Chondrocyte (in vitro differentiated cells): ENCODE data around the gene GCH1. TPM values are rescaled to one million over a fixed set of nuclear protein-coding genes. Genes with fewer than 3 reads are reported as not detected.
"Not testable (repeated sequence)": the region's sequence is repeated elsewhere in the genome, so short reads cannot be mapped to it uniquely, and the experiment has no call there.

Experiments used
- DNase-seq: peaks from one replicate; pipeline ENCODE4 v3.0.0; 2021; ENCODE audit warnings: mixed read lengths, low spot score
- H3K27ac Mint-ChIP-seq: one replicate; pipeline ENCODE4 v1.8.0; 2021; ENCODE audit warnings: mild to moderate bottlenecking, moderate library complexity, mixed read lengths; ENCODE audit not compliant: unreplicated experiment
- H3K27me3 Mint-ChIP-seq: 2 replicates; pipeline ENCODE4 v1.8.0; 2021; ENCODE audit warnings: low read depth, mixed read lengths
- H3K36me3 Mint-ChIP-seq: 2 replicates; pipeline ENCODE4 v1.8.0; 2021; ENCODE audit warnings: low read depth, mixed read lengths
- H3K4me1 Mint-ChIP-seq: 2 replicates; pipeline ENCODE4 v1.8.0; 2021; ENCODE audit warnings: low read depth, mild to moderate bottlenecking, mixed read lengths
- H3K4me3 Mint-ChIP-seq: one replicate; pipeline ENCODE4 v1.8.0; 2021; ENCODE audit warnings: mild to moderate bottlenecking, moderate library complexity, mixed read lengths; ENCODE audit not compliant: unreplicated experiment
- H3K9me3 Mint-ChIP-seq: 2 replicates; pipeline ENCODE4 v1.8.0; 2021; ENCODE audit warnings: low read depth, mixed read lengths
- total RNA-seq: library from RNA; stranded (reverse); gene quantifications from 3 replicates; pipeline ENCODE4 v1.2.1, GENCODE V29; 2021
- TF ChIP-seq, protein P1 (sequence below): fragments of 200-600 bp; sonication (generic); IDR thresholded peaks from 2 replicates; pipeline ENCODE4 v1.5.0; 2021; ENCODE audit warnings: antibody characterized with exemption, mild to moderate bottlenecking, moderate library complexity

The GCH1 gene
- total RNA-seq, 1 donor from 2014 or later, result 0.95 TPM

DNA sequence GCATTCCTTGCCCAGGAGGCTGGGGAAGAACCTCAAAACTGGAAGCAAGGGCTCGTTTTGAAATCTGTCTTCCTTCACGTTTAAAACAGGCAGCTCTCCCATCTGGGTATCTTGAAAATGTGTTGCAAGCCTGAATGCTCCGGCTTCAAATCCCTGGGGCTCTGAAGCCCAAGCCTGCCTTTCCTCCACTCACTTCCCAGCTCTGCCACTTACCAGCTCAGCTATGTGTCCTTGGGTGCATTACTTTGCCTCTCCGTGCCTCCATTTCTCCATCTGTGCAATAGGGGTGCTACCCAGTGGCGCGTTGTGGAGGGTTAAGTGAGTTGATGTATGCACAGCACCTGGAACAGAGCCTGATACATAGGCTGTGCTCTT is 97.6 kb downstream of the GCH1 start:
- Mint-ChIP-seq H3K27ac (no peak overlapping the region), H3K4me3 (no peak overlapping the region), H3K36me3 (peaks cover 3% of the 10 kb centered on the region), H3K9me3 (peaks cover 15% of the 10 kb centered on the region), H3K27me3 (peaks cover 6% of the 10 kb centered on the region), H3K4me1 (peaks cover 8% of the 10 kb centered on the region)
- no peak for DNase-seq
- TF ChIP-seq, protein P1, sequence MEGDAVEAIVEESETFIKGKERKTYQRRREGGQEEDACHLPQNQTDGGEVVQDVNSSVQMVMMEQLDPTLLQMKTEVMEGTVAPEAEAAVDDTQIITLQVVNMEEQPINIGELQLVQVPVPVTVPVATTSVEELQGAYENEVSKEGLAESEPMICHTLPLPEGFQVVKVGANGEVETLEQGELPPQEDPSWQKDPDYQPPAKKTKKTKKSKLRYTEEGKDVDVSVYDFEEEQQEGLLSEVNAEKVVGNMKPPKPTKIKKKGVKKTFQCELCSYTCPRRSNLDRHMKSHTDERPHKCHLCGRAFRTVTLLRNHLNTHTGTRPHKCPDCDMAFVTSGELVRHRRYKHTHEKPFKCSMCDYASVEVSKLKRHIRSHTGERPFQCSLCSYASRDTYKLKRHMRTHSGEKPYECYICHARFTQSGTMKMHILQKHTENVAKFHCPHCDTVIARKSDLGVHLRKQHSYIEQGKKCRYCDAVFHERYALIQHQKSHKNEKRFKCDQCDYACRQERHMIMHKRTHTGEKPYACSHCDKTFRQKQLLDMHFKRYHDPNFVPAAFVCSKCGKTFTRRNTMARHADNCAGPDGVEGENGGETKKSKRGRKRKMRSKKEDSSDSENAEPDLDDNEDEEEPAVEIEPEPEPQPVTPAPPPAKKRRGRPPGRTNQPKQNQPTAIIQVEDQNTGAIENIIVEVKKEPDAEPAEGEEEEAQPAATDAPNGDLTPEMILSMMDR, result no peak

DNA sequence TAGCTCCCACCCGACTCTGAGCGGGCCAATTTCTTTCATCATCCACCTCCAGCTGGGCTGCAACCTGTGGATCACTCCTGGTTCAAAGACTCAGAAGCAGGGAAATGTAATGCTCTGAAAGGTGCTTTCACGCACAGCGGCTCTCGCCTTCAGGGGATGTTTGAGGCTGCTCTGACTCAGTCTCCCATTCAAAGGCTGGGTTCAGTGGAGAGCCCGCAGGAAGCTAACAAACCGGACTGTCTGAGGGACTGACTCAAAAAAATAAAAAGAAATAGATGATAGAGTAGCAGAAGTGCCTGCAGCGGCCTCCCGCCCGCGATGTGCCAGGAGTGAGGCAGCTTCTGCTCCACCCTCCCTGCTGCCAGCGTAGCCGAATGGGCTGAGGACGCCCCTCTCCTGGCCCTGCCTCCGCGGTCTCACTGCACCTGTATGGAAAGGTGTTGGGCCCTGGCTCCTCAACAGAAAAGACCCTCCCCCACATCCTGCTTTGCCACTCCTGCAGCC is 98.0 kb downstream of the GCH1 start:
- no peak overlapping the region for H3K4me3 Mint-ChIP-seq
- TF ChIP-seq, protein P1, result no peak
- peaks cover 15% of the 10 kb centered on the region for H3K9me3 Mint-ChIP-seq
- H3K4me1 Mint-ChIP-seq, result peaks cover 8% of the 10 kb centered on the region
- H3K36me3 Mint-ChIP-seq, result peaks cover 3% of the 10 kb centered on the region
- H3K27ac Mint-ChIP-seq, result no peak overlapping the region
- no peak for DNase-seq
- H3K27me3 Mint-ChIP-seq, result peaks cover 6% of the 10 kb centered on the region

DNA sequence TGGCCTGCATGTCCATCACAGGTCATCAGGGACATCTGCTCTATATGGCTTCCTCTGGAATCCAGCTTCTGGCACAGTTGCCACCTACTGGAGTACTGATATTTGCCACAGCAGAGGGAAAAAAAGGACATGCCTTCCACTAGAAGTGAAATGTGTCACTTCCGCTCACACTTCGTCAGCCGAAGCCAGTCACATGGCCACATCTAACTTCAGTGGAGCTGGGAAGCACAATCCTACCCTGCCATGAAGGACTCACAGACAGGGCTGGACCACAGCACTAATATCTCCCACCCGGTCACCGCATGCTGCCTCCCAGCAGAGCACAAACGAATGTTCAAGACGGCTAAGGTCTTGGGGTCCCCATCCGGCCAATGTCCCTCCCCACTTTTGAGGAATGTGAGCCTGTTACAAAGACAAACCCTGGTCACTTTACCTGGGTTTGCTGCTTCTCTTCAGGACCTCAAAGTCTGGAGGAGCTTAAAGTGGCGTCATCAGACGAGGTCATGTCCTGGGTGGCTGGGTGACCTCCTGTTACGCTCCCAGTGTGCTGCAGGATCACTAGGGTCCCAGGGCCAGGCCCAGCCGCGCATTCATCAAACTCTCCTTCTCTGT is 98.6 kb downstream of the GCH1 start:
- H3K36me3 Mint-ChIP-seq, result peaks cover 3% of the 10 kb centered on the region
- H3K9me3 Mint-ChIP-seq, result peaks cover 15% of the 10 kb centered on the region
- H3K4me3 Mint-ChIP-seq, result no peak overlapping the region
- peaks cover 6% of the 10 kb centered on the region for H3K27me3 Mint-ChIP-seq
- TF ChIP-seq, protein P1, result no peak
- H3K27ac Mint-ChIP-seq, result no peak overlapping the region
- DNase-seq, result no peak
- peaks cover 8% of the 10 kb centered on the region for H3K4me1 Mint-ChIP-seq

DNA sequence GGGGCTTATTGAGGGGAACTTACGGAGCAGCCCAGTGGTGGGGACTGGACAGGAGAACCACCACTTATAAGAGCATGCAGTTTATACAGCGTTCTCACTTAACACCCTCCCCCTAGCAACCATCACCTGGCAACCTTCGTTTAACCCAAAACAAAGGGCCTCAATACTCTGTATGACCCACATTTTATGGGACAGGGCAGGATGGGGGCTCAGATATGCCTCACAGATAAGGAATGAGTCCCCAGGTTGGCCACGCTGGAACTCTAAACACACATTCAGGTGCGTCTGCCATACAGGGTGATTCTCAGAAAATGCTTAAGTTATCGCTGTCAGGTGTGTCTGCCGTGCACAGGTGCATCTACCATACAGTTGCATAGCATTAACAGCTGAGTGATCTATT is 99.2 kb downstream of the GCH1 start:
- peaks cover 6% of the 10 kb centered on the region for H3K27me3 Mint-ChIP-seq
- TF ChIP-seq, protein P1, result no peak
- peaks cover 8% of the 10 kb centered on the region for H3K4me1 Mint-ChIP-seq
- no peak for DNase-seq
- H3K4me3 Mint-ChIP-seq, result no peak overlapping the region
- peaks cover 3% of the 10 kb centered on the region for H3K36me3 Mint-ChIP-seq
- peaks cover 15% of the 10 kb centered on the region for H3K9me3 Mint-ChIP-seq
- H3K27ac Mint-ChIP-seq, result no peak overlapping the region

DNA sequence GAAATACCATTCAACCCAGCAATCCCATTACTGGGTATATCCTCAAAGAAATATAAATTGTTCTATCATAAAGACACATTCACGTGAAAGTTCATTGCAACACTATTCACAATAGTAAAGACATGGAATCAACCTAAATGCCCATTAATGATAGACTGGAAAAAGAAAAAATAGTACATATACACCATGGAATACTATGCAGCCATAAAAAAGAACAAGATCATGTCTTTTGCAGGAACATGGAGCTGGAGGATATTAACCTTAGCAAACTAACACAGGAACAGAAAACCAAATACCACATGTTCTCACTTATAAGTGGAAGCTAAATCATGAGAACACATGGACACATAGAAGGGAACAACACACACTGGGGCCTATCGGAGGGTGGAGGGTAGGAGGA is 101.1 kb downstream of the GCH1 start:
- not testable (repeated sequence) for H3K36me3 Mint-ChIP-seq, DNase-seq, H3K27ac Mint-ChIP-seq, H3K4me3 Mint-ChIP-seq, H3K4me1 Mint-ChIP-seq, H3K27me3 Mint-ChIP-seq
- H3K9me3 Mint-ChIP-seq, result peaks cover 15% of the 10 kb centered on the region
